Left ventricle myocardium inferior (tissue), 1 donor: Measurements from ENCODE around the gene EAF1. TPM values are rescaled to one million over a fixed set of nuclear protein-coding genes. Genes with fewer than 3 reads are reported as not detected.
"Not testable (repeated sequence)": the region's sequence is repeated elsewhere in the genome, so short reads cannot be mapped to it uniquely, and the experiment has no call there.

ENCODE experiments used
- DNase-seq: peaks from one replicate; pipeline ENCODE4 v3.0.0-alpha.2; 2020
- H3K27ac ChIP-seq: fragments of 200-600 bp; replicated peaks from 2 replicates; pipeline ENCODE4 v1.8.0; 2021
- H3K27me3 ChIP-seq: fragments of 200-600 bp; 2 replicates; pipeline ENCODE4 v1.8.0; 2021; ENCODE audit warnings: low read depth
- H3K36me3 ChIP-seq: fragments of 200-600 bp; 2 replicates; pipeline ENCODE4 v1.8.0; 2021
- H3K4me1 ChIP-seq: fragments of 200-600 bp; 2 replicates; pipeline ENCODE4 v1.8.0; 2021
- H3K4me3 ChIP-seq: fragments of 200-600 bp; 2 replicates; pipeline ENCODE4 v1.8.0; 2021; ENCODE audit warnings: mild to moderate bottlenecking, moderate library complexity
- H3K9me3 ChIP-seq: fragments of 200-600 bp; replicated peaks from 2 replicates; pipeline ENCODE4 v1.8.0; 2021
- CTCF ChIP-seq: fragments of 200-600 bp; IDR thresholded peaks from 2 replicates; pipeline ENCODE4 v1.8.0; 2021; ENCODE audit warnings: antibody characterized with exemption, mild to moderate bottlenecking, borderline replicate concordance
- intact Hi-C: fragments of 100-400 bp; cut with micrococcal nuclease; formaldehyde crosslinking; loops from one replicate; pipeline ENCODE4 v1.11.0; 2022
- total RNA-seq: library from RNA; stranded (reverse); fragmentation: NEBNext Ultra II Directional; extraction: Animal tissue kit (Norgen Biotek cat#: 25700); gene quantifications from one replicate; pipeline ENCODE4 v1.2.1, GENCODE V29; 2021
- donor health status: DM: no; HTN: yes; CAD: no; lungs with severe emphysema.

EAF1 gene
- total RNA-seq, 1 donor from 2014 or later = 7.6 TPM

GRCh38 chr3:15453501-15453900 lies 26.1 kb downstream of the EAF1 start:
- Histone ChIP-seq H3K27ac (no peak overlapping the region), H3K9me3 (no peaks in the 10 kb centered on the region), H3K4me3 (no peak overlapping the region), H3K36me3 (no peaks in the 10 kb centered on the region), H3K4me1 (no peaks in the 10 kb centered on the region), H3K27me3 (no peaks in the 10 kb centered on the region)
- no peak for DNase-seq
- intact Hi-C loops = no loop called here
- TF ChIP-seq CTCF = no peak

- no peak for TF ChIP-seq CTCF
- Histone ChIP-seq H3K4me3 (no peak overlapping the region), H3K27ac (no peak overlapping the region), H3K9me3 (no peaks in the 10 kb centered on the region), H3K27me3 (no peaks in the 10 kb centered on the region), H3K4me1 (no peaks in the 10 kb centered on the region), H3K36me3 (no peaks in the 10 kb centered on the region)
- intact Hi-C loops = no loop called here
- DNase-seq = no peak
Measured at GRCh38 chr3:15453991-15454625, 26.7 kb downstream of the EAF1 start.

- Histone ChIP-seq H3K9me3 (no peaks in the 10 kb centered on the region), H3K36me3 (no peaks in the 10 kb centered on the region), H3K27me3 (no peaks in the 10 kb centered on the region), H3K4me3 (no peak overlapping the region), H3K4me1 (no peaks in the 10 kb centered on the region), H3K27ac (no peak overlapping the region)
- no peak for DNase-seq
- intact Hi-C loops = no loop called here
- no peak for TF ChIP-seq CTCF
Measured at GRCh38 chr3:15454965-15455364, 27.6 kb downstream of the EAF1 start.

- H3K27me3 ChIP-seq = no peaks in the 10 kb centered on the region
- intact Hi-C loops = no loop called here
- DNase-seq = no peak
- H3K36me3 ChIP-seq = no peaks in the 10 kb centered on the region
- no peak overlapping the region for H3K27ac ChIP-seq
- H3K9me3 ChIP-seq = no peaks in the 10 kb centered on the region
- TF ChIP-seq CTCF = no peak
- no peaks in the 10 kb centered on the region for H3K4me1 ChIP-seq
- H3K4me3 ChIP-seq = no peak overlapping the region
Measured at GRCh38 chr3:15455756-15456155, 28.4 kb downstream of the EAF1 start.

GRCh38 chr3:15456321-15456720 lies 28.9 kb downstream of the EAF1 start:
- no peak for DNase-seq
- no peak overlapping the region for H3K4me3 ChIP-seq
- H3K27me3 ChIP-seq = no peaks in the 10 kb centered on the region
- no peaks in the 10 kb centered on the region for H3K9me3 ChIP-seq
- no peak for TF ChIP-seq CTCF
- H3K36me3 ChIP-seq = no peaks in the 10 kb centered on the region
- H3K4me1 ChIP-seq = no peaks in the 10 kb centered on the region
- H3K27ac ChIP-seq = no peak overlapping the region
- intact Hi-C loops = no loop called here

- H3K27ac ChIP-seq, intact Hi-C loops, H3K9me3 ChIP-seq, H3K4me1 ChIP-seq, H3K36me3 ChIP-seq, H3K4me3 ChIP-seq, DNase-seq, H3K27me3 ChIP-seq: not testable (repeated sequence)
Measured at GRCh38 chr3:15456915-15457314, 29.5 kb downstream of the EAF1 start.
